ENCODE results near the gene CCL23. TPM values are rescaled to one million over a fixed set of nuclear protein-coding genes. Genes with fewer than 3 reads are reported as not detected.

CCL23 gene
- total RNA-seq, 1 experiment from 2014 or later: not detected

- no peak for DNase-seq (ENCODE audit: low read depth)
Observed at GRCh38 chr17:35972066-35972465, 45.7 kb downstream of the CCL23 start.

GRCh38 chr17:35969558-35970380 lies 48.0 kb downstream of the CCL23 start:
- DNase-seq (ENCODE audit: low read depth): peak; percentile 69

GRCh38 chr17:35968520-35969054 lies 49.2 kb downstream of the CCL23 start:
- DNase-seq (ENCODE audit: low read depth): no peak

GRCh38 chr17:35965272-35965671 lies 52.5 kb downstream of the CCL23 start:
- DNase-seq (ENCODE audit: low read depth): no peak

GRCh38 chr17:35963663-35964062 lies 54.1 kb downstream of the CCL23 start:
- no peak for DNase-seq (ENCODE audit: low read depth)

Other genes with a start within 250 kb of the CCL23 start
- not detected in 2 replicates for gene MMP28, start 222.3 kb downstream of the CCL23 start, total RNA-seq (2014; rRNA removed)
- gene TAF15, start 208.5 kb downstream of the CCL23 start, total RNA-seq (2014; rRNA removed): 25.9 and 42.4 TPM in 2 replicates
- not detected in 2 replicates for gene HEATR9, start 149.1 kb downstream of the CCL23 start, total RNA-seq (2014; rRNA removed)
- gene CCL5, start 137.6 kb downstream of the CCL23 start, total RNA-seq (2014; rRNA removed): 1.1 and 1.9 TPM in 2 replicates
- 0.77 and 1.8 TPM in 2 replicates for gene RDM1, start 87.2 kb downstream of the CCL23 start, total RNA-seq (2014; rRNA removed)
- not detected in 2 replicates for gene LYZL6, start 74.3 kb downstream of the CCL23 start, total RNA-seq (2014; rRNA removed)
- gene CCL16, start 36.5 kb downstream of the CCL23 start, total RNA-seq (2014; rRNA removed): not detected in 2 replicates
- gene CCL14, start 31.2 kb downstream of the CCL23 start, total RNA-seq (2014; rRNA removed): not detected in 2 replicates
- not detected in 2 replicates for gene CCL15, start 16.4 kb downstream of the CCL23 start, total RNA-seq (2014; rRNA removed)
- not detected in 2 replicates for gene CCL18, start 46.3 kb upstream of the CCL23 start, total RNA-seq (2014; rRNA removed)
- gene CCL3, start 72.2 kb upstream of the CCL23 start, total RNA-seq (2014; rRNA removed): not detected in 2 replicates
- not detected in 2 replicates for gene CCL4, start 85.9 kb upstream of the CCL23 start, total RNA-seq (2014; rRNA removed)
- gene TBC1D3B, start 158.7 kb upstream of the CCL23 start, total RNA-seq (2014; rRNA removed): 1.4 TPM in 1 of 2 replicates, not detected in the other
- gene CCL3L1, start 178.8 kb upstream of the CCL23 start, total RNA-seq (2014; rRNA removed): not detected in 2 replicates
- not detected in 2 replicates for gene CCL4L2, start 193.1 kb upstream of the CCL23 start, total RNA-seq (2014; rRNA removed)
- 0.23 TPM in 1 of 2 replicates, not detected in the other for gene TBC1D3I, start 246.6 kb upstream of the CCL23 start, total RNA-seq (2014; rRNA removed)